Gastroesophageal sphincter (tissue), 3 donors: ENCODE results near the gene DCC.

ENCODE experiments used
- EP300 ChIP-seq: sonication (generic); formaldehyde crosslinking; IDR thresholded peaks from one replicate; pipeline ENCODE4 v1.6.1; 2017; ENCODE audit warnings: antibody characterized with exemption, mild to moderate bottlenecking
- POLR2A ChIP-seq, 2 donors: fragments of 450-650 bp; IDR thresholded peaks; one replicate each; pipeline ENCODE4 v1.6.1; 2017; ENCODE audit warnings: antibody characterized with exemption in 2 of 2, mild to moderate bottlenecking in 2 of 2, moderate library complexity in 1 of 2
- POLR2AphosphoS5 ChIP-seq: sonication (generic); formaldehyde crosslinking; IDR thresholded peaks from one replicate; pipeline ENCODE4 v1.6.1; 2017; ENCODE audit warnings: antibody characterized with exemption
- TF ChIP-seq, protein P1 (sequence below), 4 experiments: fragments of 200-600 bp in 2 of 4; fragments of 450-650 bp in 2 of 4; sonication (generic) in 1 of 4; IDR thresholded peaks; one replicate each; pipeline ENCODE4 v1.5.1; 2017 to 2019; ENCODE audit warnings: antibody characterized with exemption in 4 of 4, mild to moderate bottlenecking in 2 of 4, moderate library complexity in 2 of 4

DNA sequence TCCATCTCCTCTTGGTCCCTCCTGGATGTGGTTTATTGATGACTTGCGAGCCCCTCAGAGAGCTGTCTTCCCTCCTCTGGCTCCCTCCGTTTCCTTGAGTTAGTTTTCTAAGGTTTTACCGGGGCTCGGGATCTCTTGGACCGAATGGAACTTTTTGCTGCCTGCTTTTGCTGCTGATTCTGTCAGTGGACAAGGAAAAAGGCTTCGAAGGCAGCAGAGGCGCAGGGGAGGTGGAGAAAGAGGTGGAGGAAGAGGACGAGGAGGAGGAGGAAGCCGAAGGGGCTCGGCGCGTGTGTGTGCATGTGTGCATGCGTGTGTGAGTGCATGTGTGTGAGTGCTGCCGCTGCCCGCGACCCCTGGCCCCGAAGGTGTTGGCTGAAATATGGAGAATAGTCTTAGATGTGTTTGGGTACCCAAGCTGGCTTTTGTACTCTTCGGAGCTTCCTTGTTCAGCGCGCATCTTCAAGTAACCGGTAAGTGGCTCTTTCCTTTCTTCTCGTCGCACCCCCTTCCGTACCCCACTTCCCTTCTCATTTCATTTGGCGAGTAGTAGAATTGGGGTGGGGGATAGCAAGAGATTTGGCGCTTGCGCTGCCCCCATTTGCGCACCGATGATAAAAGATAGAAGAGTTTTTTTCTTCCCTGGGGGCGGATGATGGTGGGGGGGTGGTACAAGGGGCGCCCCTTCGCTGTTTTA lies 557 bp downstream of the DCC start:
- TF ChIP-seq, protein P1, sequence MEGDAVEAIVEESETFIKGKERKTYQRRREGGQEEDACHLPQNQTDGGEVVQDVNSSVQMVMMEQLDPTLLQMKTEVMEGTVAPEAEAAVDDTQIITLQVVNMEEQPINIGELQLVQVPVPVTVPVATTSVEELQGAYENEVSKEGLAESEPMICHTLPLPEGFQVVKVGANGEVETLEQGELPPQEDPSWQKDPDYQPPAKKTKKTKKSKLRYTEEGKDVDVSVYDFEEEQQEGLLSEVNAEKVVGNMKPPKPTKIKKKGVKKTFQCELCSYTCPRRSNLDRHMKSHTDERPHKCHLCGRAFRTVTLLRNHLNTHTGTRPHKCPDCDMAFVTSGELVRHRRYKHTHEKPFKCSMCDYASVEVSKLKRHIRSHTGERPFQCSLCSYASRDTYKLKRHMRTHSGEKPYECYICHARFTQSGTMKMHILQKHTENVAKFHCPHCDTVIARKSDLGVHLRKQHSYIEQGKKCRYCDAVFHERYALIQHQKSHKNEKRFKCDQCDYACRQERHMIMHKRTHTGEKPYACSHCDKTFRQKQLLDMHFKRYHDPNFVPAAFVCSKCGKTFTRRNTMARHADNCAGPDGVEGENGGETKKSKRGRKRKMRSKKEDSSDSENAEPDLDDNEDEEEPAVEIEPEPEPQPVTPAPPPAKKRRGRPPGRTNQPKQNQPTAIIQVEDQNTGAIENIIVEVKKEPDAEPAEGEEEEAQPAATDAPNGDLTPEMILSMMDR (IDR thresholded peaks at IDR 0.05), result no peak
- no peak for TF ChIP-seq POLR2A (IDR thresholded peaks at IDR 0.05)
- TF ChIP-seq POLR2AphosphoS5, result no peak
- no peak for TF ChIP-seq EP300
